ENCODE results near the gene C14orf132. TPM values are rescaled to one million over a fixed set of nuclear protein-coding genes. Genes with fewer than 3 reads are reported as not detected.

C14orf132 gene
- total RNA-seq, 2 experiments from 2014 or later, result 1.7 to 2.2 TPM

- Mint-ChIP-seq H3K9me3 (no peaks in the 10 kb centered on the region), H3K27me3 (no peaks in the 10 kb centered on the region), H3K4me3 (no peak overlapping the region), H3K27ac (no peak overlapping the region), H3K36me3 (no peaks in the 10 kb centered on the region), H3K4me1 (peaks cover 9% of the 10 kb centered on the region)
- DNase-seq, result no peak
These were observed 8.9 kb upstream of the C14orf132 start for GRCh38 chr14:96030108-96030760.

GRCh38 chr14:96031691-96032090, 7.5 kb upstream of the C14orf132 start:
- Mint-ChIP-seq H3K27ac (no peak overlapping the region), H3K4me3 (no peak overlapping the region), H3K4me1 (peaks cover 12% of the 10 kb centered on the region), H3K27me3 (no peaks in the 10 kb centered on the region), H3K36me3 (no peaks in the 10 kb centered on the region), H3K9me3 (no peaks in the 10 kb centered on the region)
- DNase-seq, result no peak

GRCh38 chr14:96035456-96035855, 3.7 kb upstream of the C14orf132 start:
- DNase-seq, result no peak
- peaks cover 6% of the 10 kb centered on the region for H3K4me1 Mint-ChIP-seq
- no peak overlapping the region for H3K4me3 Mint-ChIP-seq
- H3K27ac Mint-ChIP-seq, result no peak overlapping the region
- peaks cover 27% of the 10 kb centered on the region for H3K27me3 Mint-ChIP-seq
- no peaks in the 10 kb centered on the region for H3K9me3 Mint-ChIP-seq
- H3K36me3 Mint-ChIP-seq, result no peaks in the 10 kb centered on the region

GRCh38 chr14:96037891-96038557, 1.1 kb upstream of the C14orf132 start:
- Mint-ChIP-seq H3K4me1 (peaks cover 6% of the 10 kb centered on the region), H3K36me3 (no peaks in the 10 kb centered on the region), H3K27me3 (peaks cover 53% of the 10 kb centered on the region), H3K9me3 (no peaks in the 10 kb centered on the region), H3K4me3 (no peak overlapping the region), H3K27ac (no peak overlapping the region)
- DNase-seq, result no peak

- H3K4me3 Mint-ChIP-seq, result peak overlapping the region; percentile 47
- H3K27ac Mint-ChIP-seq, result no peak overlapping the region
- no peaks in the 10 kb centered on the region for H3K9me3 Mint-ChIP-seq
- H3K27me3 Mint-ChIP-seq, result peaks cover 58% of the 10 kb centered on the region
- H3K4me1 Mint-ChIP-seq, result peaks cover 6% of the 10 kb centered on the region
- no peak for DNase-seq
- H3K36me3 Mint-ChIP-seq, result no peaks in the 10 kb centered on the region
These were observed 623 bp upstream of the C14orf132 start for GRCh38 chr14:96038558-96038919.

- peaks cover 68% of the 10 kb centered on the region for H3K27me3 Mint-ChIP-seq
- peak overlapping the region; percentile 80 for H3K4me3 Mint-ChIP-seq
- peaks cover 6% of the 10 kb centered on the region for H3K4me1 Mint-ChIP-seq
- H3K27ac Mint-ChIP-seq, result no peak overlapping the region
- H3K36me3 Mint-ChIP-seq, result no peaks in the 10 kb centered on the region
- H3K9me3 Mint-ChIP-seq, result no peaks in the 10 kb centered on the region
- DNase-seq, result peak; percentile 36
These were observed 610 bp downstream of the C14orf132 start for GRCh38 chr14:96039633-96040311.

GRCh38 chr14:96040828-96041371, 1.7 kb downstream of the C14orf132 start:
- no peak overlapping the region for H3K4me3 Mint-ChIP-seq

GRCh38 chr14:96042248-96042930, 3.2 kb downstream of the C14orf132 start:
- no peak for DNase-seq
- H3K36me3 Mint-ChIP-seq, result no peaks in the 10 kb centered on the region
- H3K27me3 Mint-ChIP-seq, result peaks cover 70% of the 10 kb centered on the region
- peaks cover 4% of the 10 kb centered on the region for H3K4me1 Mint-ChIP-seq
- H3K27ac Mint-ChIP-seq, result no peak overlapping the region
- H3K9me3 Mint-ChIP-seq, result no peaks in the 10 kb centered on the region
- H3K4me3 Mint-ChIP-seq, result no peak overlapping the region

More at GRCh38 chr14:96040828-96041371, 1.7 kb downstream of the C14orf132 start:
- no peak for DNase-seq
- H3K4me1 Mint-ChIP-seq, result peaks cover 4% of the 10 kb centered on the region
- H3K36me3 Mint-ChIP-seq, result no peaks in the 10 kb centered on the region
- H3K27me3 Mint-ChIP-seq, result peaks cover 73% of the 10 kb centered on the region
- no peak overlapping the region for H3K27ac Mint-ChIP-seq
- no peaks in the 10 kb centered on the region for H3K9me3 Mint-ChIP-seq

- peaks cover 36% of the 10 kb centered on the region for H3K27me3 Mint-ChIP-seq
- H3K36me3 Mint-ChIP-seq, result no peaks in the 10 kb centered on the region
- H3K27ac Mint-ChIP-seq, result no peak overlapping the region
- no peak overlapping the region for H3K4me3 Mint-ChIP-seq
- H3K4me1 Mint-ChIP-seq, result no peaks in the 10 kb centered on the region
- no peak for DNase-seq
- no peaks in the 10 kb centered on the region for H3K9me3 Mint-ChIP-seq
These were observed 7.5 kb downstream of the C14orf132 start for GRCh38 chr14:96046630-96047029.

GRCh38 chr14:96047101-96047500, 7.9 kb downstream of the C14orf132 start:
- no peaks in the 10 kb centered on the region for H3K4me1 Mint-ChIP-seq
- peaks cover 35% of the 10 kb centered on the region for H3K27me3 Mint-ChIP-seq
- H3K27ac Mint-ChIP-seq, result no peak overlapping the region
- H3K36me3 Mint-ChIP-seq, result no peaks in the 10 kb centered on the region
- no peaks in the 10 kb centered on the region for H3K9me3 Mint-ChIP-seq
- no peak for DNase-seq
- no peak overlapping the region for H3K4me3 Mint-ChIP-seq

GRCh38 chr14:96049932-96050331, 10.8 kb downstream of the C14orf132 start:
- no peaks in the 10 kb centered on the region for H3K36me3 Mint-ChIP-seq
- H3K4me3 Mint-ChIP-seq, result no peak overlapping the region
- peaks cover 13% of the 10 kb centered on the region for H3K27me3 Mint-ChIP-seq
- no peaks in the 10 kb centered on the region for H3K4me1 Mint-ChIP-seq
- DNase-seq, result no peak
- H3K9me3 Mint-ChIP-seq, result no peaks in the 10 kb centered on the region
- H3K27ac Mint-ChIP-seq, result no peak overlapping the region

GRCh38 chr14:96050482-96050881, 11.3 kb downstream of the C14orf132 start:
- no peaks in the 10 kb centered on the region for H3K36me3 Mint-ChIP-seq
- H3K27ac Mint-ChIP-seq, result no peak overlapping the region
- no peak overlapping the region for H3K4me3 Mint-ChIP-seq
- peaks cover 11% of the 10 kb centered on the region for H3K27me3 Mint-ChIP-seq
- no peaks in the 10 kb centered on the region for H3K4me1 Mint-ChIP-seq
- DNase-seq, result no peak
- H3K9me3 Mint-ChIP-seq, result no peaks in the 10 kb centered on the region

- Mint-ChIP-seq H3K4me1 (no peaks in the 10 kb centered on the region), H3K36me3 (no peaks in the 10 kb centered on the region), H3K27me3 (peaks cover 11% of the 10 kb centered on the region), H3K9me3 (no peaks in the 10 kb centered on the region), H3K4me3 (no peak overlapping the region), H3K27ac (no peak overlapping the region)
- DNase-seq, result no peak
These were observed 12.1 kb downstream of the C14orf132 start for GRCh38 chr14:96051231-96051630.

- Mint-ChIP-seq H3K36me3 (no peaks in the 10 kb centered on the region), H3K4me1 (no peaks in the 10 kb centered on the region), H3K4me3 (no peak overlapping the region), H3K9me3 (no peaks in the 10 kb centered on the region), H3K27ac (no peak overlapping the region), H3K27me3 (peaks cover 16% of the 10 kb centered on the region)
- DNase-seq, result no peak
These were observed 12.7 kb downstream of the C14orf132 start for GRCh38 chr14:96051642-96052540.
